Measurements from ENCODE around the gene STAM2. TPM values are rescaled to one million over a fixed set of nuclear protein-coding genes. Genes with fewer than 3 reads are reported as not detected.

Gene STAM2
- total RNA-seq, 1 donor from 2014 or later = 24.6 TPM

- no peak for DNase-seq (ENCODE audit: extremely low spot score, unreplicated experiment)
- Mint-ChIP-seq H3K36me3 (no peaks in the 10 kb centered on the region), H3K4me1 (ENCODE audit: unreplicated experiment) (no peaks in the 10 kb centered on the region), H3K27me3 (peaks cover 3% of the 10 kb centered on the region), H3K9me3 (no peaks in the 10 kb centered on the region), H3K27ac (no peak overlapping the region), H3K4me3 (no peak overlapping the region)
- no peak for TF ChIP-seq CTCF (conservative IDR thresholded peaks at IDR 0.05)
These were observed 91.5 kb downstream of the STAM2 start for GRCh38 chr2:152084076-152084475.

- Mint-ChIP-seq H3K27me3 (peaks cover 3% of the 10 kb centered on the region), H3K4me3 (no peak overlapping the region), H3K4me1 (ENCODE audit: unreplicated experiment) (no peaks in the 10 kb centered on the region), H3K9me3 (no peaks in the 10 kb centered on the region), H3K36me3 (no peaks in the 10 kb centered on the region), H3K27ac (no peak overlapping the region)
- no peak for TF ChIP-seq CTCF (conservative IDR thresholded peaks at IDR 0.05)
- DNase-seq (ENCODE audit: extremely low spot score, unreplicated experiment) = no peak
These were observed 92.2 kb downstream of the STAM2 start for GRCh38 chr2:152083202-152083875.

GRCh38 chr2:152078662-152079061 lies 96.9 kb downstream of the STAM2 start:
- Mint-ChIP-seq H3K4me3 (no peak overlapping the region), H3K27ac (no peak overlapping the region), H3K36me3 (no peaks in the 10 kb centered on the region), H3K9me3 (no peaks in the 10 kb centered on the region), H3K4me1 (ENCODE audit: unreplicated experiment) (no peaks in the 10 kb centered on the region), H3K27me3 (no peaks in the 10 kb centered on the region)
- no peak for TF ChIP-seq CTCF (conservative IDR thresholded peaks at IDR 0.05)
- DNase-seq (ENCODE audit: extremely low spot score, unreplicated experiment) = no peak

- H3K9me3 Mint-ChIP-seq = no peaks in the 10 kb centered on the region
- DNase-seq (ENCODE audit: extremely low spot score, unreplicated experiment) = no peak
- H3K36me3 Mint-ChIP-seq = no peaks in the 10 kb centered on the region
- no peak overlapping the region for H3K4me3 Mint-ChIP-seq
- no peaks in the 10 kb centered on the region for H3K4me1 Mint-ChIP-seq (ENCODE audit: unreplicated experiment)
- H3K27ac Mint-ChIP-seq = no peak overlapping the region
- no peak for TF ChIP-seq CTCF (conservative IDR thresholded peaks at IDR 0.05)
- no peaks in the 10 kb centered on the region for H3K27me3 Mint-ChIP-seq
These were observed 97.5 kb downstream of the STAM2 start for GRCh38 chr2:152078023-152078422.

- no peak overlapping the region for H3K27ac Mint-ChIP-seq
These were observed 100.0 kb downstream of the STAM2 start for GRCh38 chr2:152075461-152076050.

More at GRCh38 chr2:152075461-152076050, 100.0 kb downstream of the STAM2 start:
- Mint-ChIP-seq H3K9me3 (no peaks in the 10 kb centered on the region), H3K36me3 (no peaks in the 10 kb centered on the region), H3K27me3 (no peaks in the 10 kb centered on the region), H3K4me3 (no peak overlapping the region), H3K4me1 (ENCODE audit: unreplicated experiment) (no peaks in the 10 kb centered on the region)
- TF ChIP-seq CTCF (conservative IDR thresholded peaks at IDR 0.05) = no peak
- DNase-seq (ENCODE audit: extremely low spot score, unreplicated experiment) = no peak
